ENCODE measurements around the gene TIPIN. TPM values are rescaled to one million over a fixed set of nuclear protein-coding genes. Genes with fewer than 3 reads are reported as not detected.
"Not testable (repeated sequence)": the region's sequence is repeated elsewhere in the genome, so short reads cannot be mapped to it uniquely, and the experiment has no call there.

The TIPIN gene
- total RNA-seq, 1 experiment from 2014 or later, result 12.9 TPM

- H3K4me2 ChIP-seq, result peak overlapping the region; percentile 80
- H3K27me3 ChIP-seq (ENCODE audit: insufficient read depth, low read depth), result no peaks in the 10 kb centered on the region
- DNase-seq, result no peak
- BruUV-seq (replicated peaks), result TSS peak; percentile 64
- peaks cover 26% of the 10 kb centered on the region for H3K4me1 ChIP-seq (replicated peaks; ENCODE audit: insufficient read depth)
- TF ChIP-seq CTCF (conservative IDR thresholded peaks at IDR 0.05), result no peak
- TF ChIP-seq EZH2 (IDR thresholded peaks at IDR 0.05; ENCODE audit: low read depth), result no peak
- peaks cover 11% of the 10 kb centered on the region; the same call in 1 of the 2 replicates for H3F3A ChIP-seq (ENCODE audit: insufficient read depth, low read depth)
- CTCF ChIA-PET, result no interaction called here
- peak overlapping the region; percentile 97 for H2AFZ ChIP-seq
- peak overlapping the region; percentile 68 for H3K4me3 ChIP-seq
- no peaks in the 10 kb centered on the region for H4K20me1 ChIP-seq (ENCODE audit: insufficient read depth)
- intact Hi-C loops (cut with micrococcal nuclease; ENCODE audit: unreplicated experiment), result loop anchor here (1.0 kb wide), 2 partner anchors 30 to 141 kb away; partner anchors contain the start of genes MAP2K1 and SNAPC5
- POLR2A ChIA-PET (ENCODE audit: unreplicated experiment), result interaction anchor here (0.6 kb wide), 2 partner anchors 706 to 777 kb away, joined by 3 to 6 read pairs; no protein-coding TSS in a partner anchor
- no peaks in the 10 kb centered on the region for H3K9me2 ChIP-seq (ENCODE audit: insufficient read depth)
- H3K27ac ChIP-seq, result 0 out of 2 replicates have a peak overlapping the region, but pooled peaks have one; percentile 1
- H3K79me2 ChIP-seq (ENCODE audit: low read depth), result peaks cover 14% of the 10 kb centered on the region
- H3K36me3 ChIP-seq (ENCODE audit: low read depth), result peaks cover 3% of the 10 kb centered on the region; the same call in 1 of the 2 replicates
- H3K9me3 ChIP-seq (ENCODE audit: insufficient read depth, low read depth), result no peaks in the 10 kb centered on the region
Observed at GRCh38 chr15:66356077-66356358, 467 bp downstream of the TIPIN start.

GRCh38 chr15:66348530-66348929, 8.0 kb downstream of the TIPIN start:
- intact Hi-C loops (cut with micrococcal nuclease; ENCODE audit: unreplicated experiment); H2AFZ ChIP-seq; H3K9me3 ChIP-seq (ENCODE audit: insufficient read depth, low read depth); H3K79me2 ChIP-seq (ENCODE audit: low read depth); H3K27me3 ChIP-seq (ENCODE audit: insufficient read depth, low read depth); POLR2A ChIA-PET (ENCODE audit: unreplicated experiment); BruUV-seq (replicated peaks); CTCF ChIA-PET; H3K9me2 ChIP-seq (ENCODE audit: insufficient read depth); H3K4me3 ChIP-seq; H3K4me1 ChIP-seq (replicated peaks; ENCODE audit: insufficient read depth); H3K27ac ChIP-seq; DNase-seq; H4K20me1 ChIP-seq (ENCODE audit: insufficient read depth); H3K36me3 ChIP-seq (ENCODE audit: low read depth); H3F3A ChIP-seq (ENCODE audit: insufficient read depth, low read depth); H3K4me2 ChIP-seq: not testable (repeated sequence)

GRCh38 chr15:66328771-66329170, 27.7 kb downstream of the TIPIN start:
- ChIA-PET POLR2A (ENCODE audit: unreplicated experiment) (no interaction called here), CTCF (no interaction called here)
- H3K9me3 ChIP-seq (ENCODE audit: insufficient read depth, low read depth), result no peaks in the 10 kb centered on the region
- no peaks in the 10 kb centered on the region for H3K9me2 ChIP-seq (ENCODE audit: insufficient read depth)
- TF ChIP-seq CTCF (conservative IDR thresholded peaks at IDR 0.05) (no peak), EZH2 (IDR thresholded peaks at IDR 0.05; ENCODE audit: low read depth) (no peak)
- H3K27me3 ChIP-seq (ENCODE audit: insufficient read depth, low read depth), result no peaks in the 10 kb centered on the region
- H3F3A ChIP-seq (ENCODE audit: insufficient read depth, low read depth), result no peaks in the 10 kb centered on the region
- no peaks in the 10 kb centered on the region for H4K20me1 ChIP-seq (ENCODE audit: insufficient read depth)
- H3K27ac ChIP-seq, result no peak overlapping the region
- no peak for DNase-seq
- no peaks in the 10 kb centered on the region for H3K36me3 ChIP-seq (ENCODE audit: low read depth)
- BruUV-seq (replicated peaks), result no TSS peak
- no peak overlapping the region for H3K4me2 ChIP-seq
- intact Hi-C loops (cut with micrococcal nuclease; ENCODE audit: unreplicated experiment), result no loop called here
- H3K79me2 ChIP-seq (ENCODE audit: low read depth), result no peaks in the 10 kb centered on the region
- no peak overlapping the region for H3K4me3 ChIP-seq
- no peak overlapping the region for H2AFZ ChIP-seq
- no peaks in the 10 kb centered on the region for H3K4me1 ChIP-seq (replicated peaks; ENCODE audit: insufficient read depth)

GRCh38 chr15:66327736-66328135, 28.7 kb downstream of the TIPIN start:
- DNase-seq, result no peak
- no peak overlapping the region for H3K4me2 ChIP-seq
- H3K79me2 ChIP-seq (ENCODE audit: low read depth), result no peaks in the 10 kb centered on the region
- no peak overlapping the region for H3K4me3 ChIP-seq
- ChIA-PET CTCF (no interaction called here), POLR2A (ENCODE audit: unreplicated experiment) (interaction anchor here (0.7 kb wide), 1 partner anchor 31 kb away, joined by 7 read pairs; no protein-coding TSS in a partner anchor)
- TF ChIP-seq CTCF (conservative IDR thresholded peaks at IDR 0.05), result no peak
- no peak for TF ChIP-seq EZH2 (IDR thresholded peaks at IDR 0.05; ENCODE audit: low read depth)
- intact Hi-C loops (cut with micrococcal nuclease; ENCODE audit: unreplicated experiment), result no loop called here
- BruUV-seq (replicated peaks), result no TSS peak
- H3K9me3 ChIP-seq (ENCODE audit: insufficient read depth, low read depth), result no peaks in the 10 kb centered on the region
- no peaks in the 10 kb centered on the region for H3K9me2 ChIP-seq (ENCODE audit: insufficient read depth)
- no peak overlapping the region for H2AFZ ChIP-seq
- no peak overlapping the region for H3K27ac ChIP-seq
- no peaks in the 10 kb centered on the region for H3K4me1 ChIP-seq (replicated peaks; ENCODE audit: insufficient read depth)
- H4K20me1 ChIP-seq (ENCODE audit: insufficient read depth), result no peaks in the 10 kb centered on the region
- H3K27me3 ChIP-seq (ENCODE audit: insufficient read depth, low read depth), result no peaks in the 10 kb centered on the region
- H3F3A ChIP-seq (ENCODE audit: insufficient read depth, low read depth), result no peaks in the 10 kb centered on the region
- H3K36me3 ChIP-seq (ENCODE audit: low read depth), result no peaks in the 10 kb centered on the region
